ENCODE measurements around the gene MORC2.

MORC2 gene

DNA sequence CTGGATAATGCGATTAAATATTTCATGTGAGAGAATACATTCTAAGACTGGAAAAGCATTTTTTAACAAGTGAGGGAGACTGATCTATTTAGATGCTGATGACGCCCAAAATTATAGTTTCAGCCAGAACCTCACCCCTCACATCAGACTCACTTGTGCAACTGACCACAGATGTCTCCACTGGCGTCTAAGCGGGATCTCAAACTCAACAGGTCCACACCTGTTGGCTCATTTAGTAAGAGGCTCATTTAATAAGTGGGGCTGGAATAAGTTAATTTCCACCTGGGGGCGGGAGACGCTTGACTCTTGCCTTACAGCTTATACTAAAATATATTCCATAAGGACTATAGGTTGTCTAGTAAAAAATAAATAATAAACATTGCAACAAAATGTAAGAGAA is 47.5 kb downstream of the MORC2 start:
- DNase-seq (ENCODE audit: low read depth in 4 of 4, low spot score in 1 of 4) = no peak

GRCh38 chr22:30920407-30920806 is 48.2 kb downstream of the MORC2 start:
- peak; percentile 73 to 83 (median 78) for DNase-seq (ENCODE audit: low read depth in 4 of 4, low spot score in 1 of 4)

DNA sequence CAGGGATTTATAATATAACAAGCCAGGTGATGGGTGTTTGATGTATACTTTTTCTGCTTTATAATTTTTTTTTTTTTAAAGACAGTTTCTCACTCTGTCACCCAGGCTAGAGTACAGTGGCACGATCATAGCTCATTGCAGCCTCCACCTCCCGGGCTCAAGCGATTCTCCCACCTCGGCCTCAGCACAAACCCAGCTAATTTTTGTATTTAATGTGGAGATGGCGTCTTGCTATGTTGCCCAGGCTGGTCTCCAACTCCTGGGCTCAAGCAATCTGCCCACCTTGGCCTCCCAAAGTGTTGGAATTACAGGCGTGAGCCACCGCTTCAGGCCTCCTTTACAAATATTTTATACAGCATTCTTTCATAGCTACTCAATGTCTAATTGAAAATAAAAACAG is 48.6 kb downstream of the MORC2 start:
- no peak for DNase-seq (ENCODE audit: low read depth in 4 of 4, low spot score in 1 of 4)

- no peak for DNase-seq (ENCODE audit: low read depth in 4 of 4, low spot score in 1 of 4)
Observed at GRCh38 chr22:30918761-30919160, 49.8 kb downstream of the MORC2 start.

DNA sequence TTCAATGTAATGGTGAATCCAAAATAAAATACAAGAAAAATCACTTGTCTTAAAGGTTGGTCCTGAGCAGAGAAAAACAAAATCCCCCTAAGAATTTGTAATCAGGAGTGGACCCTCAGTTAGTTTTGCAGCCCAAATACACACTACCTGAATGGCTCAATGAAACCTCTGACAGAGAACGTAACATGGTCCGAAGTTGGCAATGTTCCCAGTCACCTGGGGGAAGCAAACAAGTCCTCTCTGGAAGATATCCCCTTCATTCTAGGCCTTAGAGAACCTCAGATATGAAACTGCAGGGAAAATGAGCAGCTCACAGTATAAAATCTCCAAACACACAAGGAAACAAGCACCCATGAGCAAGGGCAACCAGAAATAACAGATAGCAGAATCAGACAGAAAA is 58.2 kb downstream of the MORC2 start:
- no peak for DNase-seq (ENCODE audit: low read depth in 4 of 4, low spot score in 1 of 4)

DNA sequence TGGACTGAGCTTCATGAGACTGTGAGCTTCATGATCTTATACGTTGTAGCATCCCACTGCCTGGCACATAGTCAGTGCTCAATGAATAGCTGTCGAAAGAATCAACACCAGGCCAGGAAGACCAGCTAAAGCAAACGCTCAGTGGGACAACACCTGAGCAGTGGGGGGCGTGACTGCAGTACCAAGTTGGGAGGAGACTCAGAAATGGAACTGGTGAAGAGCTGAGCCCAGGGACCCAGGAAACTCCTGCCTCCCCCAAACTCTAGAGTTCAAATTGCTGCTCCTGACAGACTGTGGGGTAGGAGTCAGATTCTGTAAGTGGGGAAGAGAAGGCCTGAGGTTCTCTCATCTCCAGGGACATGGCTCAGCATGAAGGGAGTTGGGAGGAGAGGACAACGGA is 59.3 kb downstream of the MORC2 start:
- DNase-seq (ENCODE audit: low read depth in 4 of 4, low spot score in 1 of 4) = no peak

DNA sequence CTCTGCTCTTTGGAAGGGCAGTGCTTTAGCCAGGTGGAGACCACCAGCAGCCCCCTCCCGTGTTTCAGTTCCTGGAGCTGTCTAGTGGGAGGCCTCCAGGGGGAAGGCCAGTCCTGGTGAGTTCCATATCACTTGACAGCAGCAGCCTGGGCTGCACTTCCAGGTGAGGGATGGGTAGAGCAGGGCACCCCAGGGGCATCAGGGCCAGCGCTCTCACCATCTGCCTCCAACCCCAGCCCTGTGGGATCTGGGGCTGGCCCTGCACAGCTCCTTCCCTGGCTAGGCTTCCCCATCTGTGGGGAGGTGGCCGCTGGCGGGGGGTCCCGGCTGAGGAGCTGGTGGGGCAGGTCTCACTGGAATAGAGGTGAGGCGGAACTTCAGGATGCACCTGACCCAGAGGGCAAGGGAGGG is 60.5 kb downstream of the MORC2 start:
- no peak for DNase-seq (ENCODE audit: low read depth in 4 of 4, low spot score in 1 of 4)

DNA sequence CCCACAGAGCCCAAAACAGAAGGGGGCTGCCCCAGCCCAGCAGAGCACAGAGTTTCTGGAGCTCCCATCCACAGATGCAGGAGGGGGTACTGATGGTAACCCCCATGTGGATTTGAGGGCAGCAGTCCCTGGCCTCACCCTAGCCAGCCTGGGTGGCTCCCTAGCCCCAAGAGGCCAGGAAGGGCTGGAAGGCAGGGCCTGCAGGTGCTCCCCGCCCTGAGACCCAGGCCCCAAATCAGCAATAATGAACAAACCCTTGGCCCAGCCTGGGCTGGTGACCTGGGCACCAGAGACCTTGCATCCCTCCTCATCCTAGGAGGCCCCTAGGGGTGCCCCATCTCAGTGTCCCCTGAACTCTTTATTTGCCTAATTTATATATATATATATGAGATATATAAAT is 61.6 kb downstream of the MORC2 start:
- DNase-seq (ENCODE audit: low read depth in 4 of 4, low spot score in 1 of 4) = no peak

- DNase-seq (ENCODE audit: low read depth in 4 of 4, low spot score in 1 of 4) = no peak
Observed at GRCh38 chr22:30906411-30906810, 62.2 kb downstream of the MORC2 start.

GRCh38 chr22:30905696-30906341 is 62.8 kb downstream of the MORC2 start:
- DNase-seq (ENCODE audit: low read depth in 4 of 4, low spot score in 1 of 4) = no peak

GRCh38 chr22:30903876-30904460 is 64.6 kb downstream of the MORC2 start:
- DNase-seq (ENCODE audit: low read depth in 4 of 4, low spot score in 1 of 4) = no peak

- no peak for DNase-seq (ENCODE audit: low read depth in 4 of 4, low spot score in 1 of 4)
Observed at GRCh38 chr22:30902496-30903357, 65.8 kb downstream of the MORC2 start.

- no peak for DNase-seq (ENCODE audit: low read depth in 4 of 4, low spot score in 1 of 4)
Observed at GRCh38 chr22:30894371-30894740, 74.2 kb downstream of the MORC2 start.

- DNase-seq (ENCODE audit: low read depth in 4 of 4, low spot score in 1 of 4) = no peak
Observed at GRCh38 chr22:30893434-30894370, 74.9 kb downstream of the MORC2 start.

- no peak for DNase-seq (ENCODE audit: low read depth in 4 of 4, low spot score in 1 of 4)
Observed at GRCh38 chr22:30892731-30893221, 75.8 kb downstream of the MORC2 start.

GRCh38 chr22:30892286-30892685 is 76.3 kb downstream of the MORC2 start:
- no peak for DNase-seq (ENCODE audit: low read depth in 4 of 4, low spot score in 1 of 4)

DNA sequence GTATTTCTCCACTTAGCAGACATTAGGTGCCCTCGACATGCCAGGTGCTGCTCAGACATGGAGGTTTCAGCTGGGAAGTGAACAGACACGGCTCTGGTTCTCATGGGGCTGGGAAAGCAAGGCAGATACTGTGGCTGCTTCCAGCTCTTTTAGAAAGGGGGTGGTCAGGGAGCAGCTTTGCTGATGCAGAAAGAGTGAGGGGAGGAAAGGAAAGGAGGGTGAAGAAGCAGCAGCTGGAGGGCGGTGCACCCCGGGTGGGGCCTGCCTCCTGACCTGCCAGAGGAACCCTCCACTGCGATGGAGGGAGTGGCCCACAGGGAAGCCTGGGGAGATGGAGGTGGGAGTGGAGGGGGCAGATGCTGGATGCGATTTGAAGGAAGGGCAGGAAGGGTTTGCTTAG is 76.8 kb downstream of the MORC2 start:
- DNase-seq (ENCODE audit: low read depth in 4 of 4, low spot score in 1 of 4) = no peak

- no peak for DNase-seq (ENCODE audit: low read depth in 4 of 4, low spot score in 1 of 4)
Observed at GRCh38 chr22:30891443-30891755, 77.2 kb downstream of the MORC2 start.

DNA sequence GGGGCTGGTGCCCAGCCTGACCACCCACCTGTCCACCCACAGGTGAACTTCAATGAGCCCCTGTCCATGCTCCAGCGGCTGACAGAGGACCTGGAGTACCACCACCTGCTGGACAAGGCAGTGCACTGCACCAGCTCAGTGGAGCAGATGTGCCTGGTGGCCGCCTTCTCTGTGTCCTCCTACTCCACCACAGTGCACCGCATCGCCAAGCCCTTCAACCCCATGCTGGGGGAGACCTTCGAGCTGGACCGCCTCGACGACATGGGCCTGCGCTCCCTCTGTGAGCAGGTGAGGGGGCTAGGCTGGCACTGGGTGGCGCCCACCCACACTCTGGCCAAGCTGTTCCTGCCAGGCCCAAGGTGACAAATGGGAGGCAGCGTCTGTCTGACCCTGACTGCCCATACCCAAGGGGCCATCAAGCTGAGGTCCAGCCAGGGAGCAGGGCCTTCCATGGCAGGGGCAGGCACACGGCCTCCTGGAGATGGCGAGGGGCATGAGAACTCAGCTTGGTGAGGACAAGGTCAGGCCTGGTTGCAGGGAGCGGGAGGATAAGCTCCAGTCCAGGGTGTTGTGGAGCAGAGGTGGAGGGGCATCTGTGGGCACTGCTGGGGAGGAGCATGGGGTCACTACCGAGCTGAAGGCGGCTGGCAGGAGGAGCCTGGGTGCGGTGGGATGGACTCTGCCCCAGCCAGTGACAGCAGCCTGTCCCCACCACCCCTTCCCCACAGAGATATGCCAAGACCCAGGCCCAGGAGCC is 77.7 kb downstream of the MORC2 start:
- DNase-seq (ENCODE audit: low read depth in 4 of 4, low spot score in 1 of 4) = peak in 2 of 4 experiments; percentile 13 to 20

- no peak for DNase-seq (ENCODE audit: low read depth in 4 of 4, low spot score in 1 of 4)
Observed at GRCh38 chr22:30889996-30890480, 78.5 kb downstream of the MORC2 start.
